Thyroid gland (tissue), 4 donors: ENCODE data around the gene PTGR3. TPM values are rescaled to one million over a fixed set of nuclear protein-coding genes. Genes with fewer than 3 reads are reported as not detected.

Experiments
- DNase-seq, 2 donors: peaks; one replicate each; pipeline ENCODE4 v3.0.0-alpha.2; 2019
- H3K27ac ChIP-seq, 3 donors: fragments of 200-600 bp; sonication (generic); 1 replicate in 2 of 3; 2 replicates in 1 of 3; pipeline ENCODE4 v1.5.1; 2016 to 2019; ENCODE audit warnings: mild to moderate bottlenecking in 1 of 3, moderate library complexity in 1 of 3
- H3K27me3 ChIP-seq: fragments of 200-600 bp; sonication (generic); one replicate; pipeline ENCODE4 v1.5.1; 2019
- H3K36me3 ChIP-seq, 2 donors: fragments of 200-600 bp; sonication (generic); one replicate each; pipeline ENCODE4 v1.5.1; 2016 to 2019
- H3K4me1 ChIP-seq, 2 donors: fragments of 200-600 bp; sonication (generic); one replicate each; pipeline ENCODE4 v1.5.1; 2017 to 2019
- H3K4me3 ChIP-seq, 3 donors: fragments of 200-600 bp; sonication (generic); replicated peaks in 1 of 3; 1 replicate in 2 of 3; 2 replicates in 1 of 3; pipeline ENCODE4 v1.5.1; 2016; ENCODE audit warnings: mild to moderate bottlenecking in 1 of 3
- H3K9me3 ChIP-seq: fragments of 200-600 bp; sonication (generic); one replicate; pipeline ENCODE4 v1.5.1; 2017
- CTCF ChIP-seq, 6 experiments: fragments of 200-600 bp in 3 of 6; fragments of 450-650 bp in 3 of 6; sonication (generic) in 3 of 6; IDR thresholded peaks; one replicate each; pipeline ENCODE4 v1.5.1; 2016 to 2019; ENCODE audit warnings: antibody characterized with exemption in 6 of 6, mild to moderate bottlenecking in 2 of 6, inconsistent platforms in 1 of 6, moderate library complexity in 1 of 6
- POLR2A ChIP-seq, 2 donors: fragments of 450-650 bp; IDR thresholded peaks; one replicate each; pipeline ENCODE4 v1.6.1; 2017; ENCODE audit warnings: antibody characterized with exemption in 2 of 2, mild to moderate bottlenecking in 2 of 2, moderate library complexity in 1 of 2
- WGBS, 2 donors: methylation state at CpG; one replicate each; pipeline ENCODE4 v1.1.5; 2017; 5-methylcytosine and 5-hydroxymethylcytosine counted together
- intact Hi-C: fragments of 100-400 bp; cut with DNase I; formaldehyde crosslinking; loops from one replicate; pipeline ENCODE4 v1.15.1; 2023
- total RNA-seq, 4 donors: library from RNA; depleted of rRNA; stranded (reverse); fragments of >200 nt; gene quantifications; one replicate each; pipeline ENCODE4 v1.2.3, GENCODE V29; 2016

PTGR3 gene
- total RNA-seq, 4 donors from 2014 or later: 19.3 to 62.7 (median 36.9) TPM

GRCh38 chr18:75163736-75164135, 45.2 kb downstream of the PTGR3 start:
- 86 to 91% methylated on average over 3 to 4 of the region's 4 CpGs for WGBS, 2 donors
- intact Hi-C loops: no loop called here
- no peak for DNase-seq
- Histone ChIP-seq H3K27me3 (no peaks in the 10 kb centered on the region), H3K4me1 (peaks cover 0 to 5% of the 10 kb centered on the region in 2 donors), H3K4me3 (no peak overlapping the region), H3K36me3 (no peaks in the 10 kb centered on the region), H3K9me3 (no peaks in the 10 kb centered on the region), H3K27ac (no peak overlapping the region)
- TF ChIP-seq POLR2A (IDR thresholded peaks at IDR 0.05) (no peak), CTCF (IDR thresholded peaks at IDR 0.05) (no peak)

DNA sequence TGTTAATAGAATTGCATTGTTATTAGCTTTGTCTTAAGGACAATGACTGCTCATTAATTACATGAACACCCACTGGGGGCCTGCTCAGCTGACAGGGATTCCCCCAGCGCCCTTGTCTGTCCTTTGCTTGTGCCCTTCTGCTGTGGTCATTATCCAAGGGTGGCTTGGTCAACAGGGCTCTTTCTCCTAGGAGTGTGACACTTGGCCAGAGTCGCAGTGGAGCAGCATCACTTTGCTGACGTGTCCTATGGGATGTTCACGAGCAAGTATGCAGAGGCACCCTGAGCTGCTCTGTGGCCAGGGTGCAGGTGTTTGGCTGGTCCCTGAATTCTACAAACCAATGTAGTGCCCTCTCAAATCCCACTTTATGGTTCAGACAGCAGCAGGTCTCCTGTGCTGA, 46.0 kb downstream of the PTGR3 start:
- Histone ChIP-seq H3K27me3 (no peaks in the 10 kb centered on the region), H3K27ac (no peak overlapping the region), H3K4me3 (no peak overlapping the region), H3K36me3 (no peaks in the 10 kb centered on the region), H3K9me3 (no peaks in the 10 kb centered on the region), H3K4me1 (peaks cover 0 to 5% of the 10 kb centered on the region in 2 donors)
- no peak for TF ChIP-seq CTCF (IDR thresholded peaks at IDR 0.05)
- TF ChIP-seq POLR2A (IDR thresholded peaks at IDR 0.05): no peak
- intact Hi-C loops: no loop called here
- no peak for DNase-seq
- 94 to 98% methylated on average over 4 of the region's 4 CpGs for WGBS, 2 donors

DNA sequence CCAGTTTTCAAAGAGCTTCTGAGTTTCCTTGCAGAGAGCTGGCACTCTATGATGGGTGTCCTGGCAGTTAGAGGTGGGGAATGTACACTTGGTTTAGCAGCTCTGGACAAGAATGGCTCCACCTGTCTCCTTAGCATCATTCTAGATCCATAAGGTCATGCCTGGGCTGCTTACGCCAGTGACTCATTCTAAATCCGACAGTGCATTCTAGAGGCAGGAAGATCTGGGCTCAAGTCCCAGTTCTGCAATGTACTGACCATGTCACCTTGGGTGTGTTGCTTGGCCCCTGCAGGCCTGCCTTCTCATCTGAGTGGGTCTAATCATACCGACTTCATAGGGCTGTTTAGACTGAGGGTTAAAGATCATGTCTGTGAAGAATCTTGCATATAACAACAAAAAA, 46.5 kb downstream of the PTGR3 start:
- Histone ChIP-seq H3K27ac (no peak overlapping the region), H3K36me3 (no peaks in the 10 kb centered on the region), H3K4me3 (no peak overlapping the region), H3K4me1 (peaks cover 0 to 3% of the 10 kb centered on the region in 2 donors), H3K27me3 (no peaks in the 10 kb centered on the region), H3K9me3 (no peaks in the 10 kb centered on the region)
- 56 to 57% methylated on average over 3 of the region's 3 CpGs for WGBS, 2 donors
- intact Hi-C loops: no loop called here
- TF ChIP-seq CTCF (IDR thresholded peaks at IDR 0.05) (no peak), POLR2A (IDR thresholded peaks at IDR 0.05) (no peak)
- no peak for DNase-seq

- 72 to 78% methylated on average over 14 of the region's 14 CpGs for WGBS, 2 donors
- TF ChIP-seq CTCF (IDR thresholded peaks at IDR 0.05) (no peak), POLR2A (IDR thresholded peaks at IDR 0.05) (no peak)
- H3K9me3 ChIP-seq: no peaks in the 10 kb centered on the region
- peak overlapping the region in 1 of 3 donors; percentile 3 for H3K4me3 ChIP-seq
- H3K4me1 ChIP-seq: no peaks in the 10 kb centered on the region
- DNase-seq: peak; percentile 22 to 26
- intact Hi-C loops: no loop called here
- H3K27me3 ChIP-seq: no peaks in the 10 kb centered on the region
- no peak overlapping the region for H3K27ac ChIP-seq
- no peaks in the 10 kb centered on the region for H3K36me3 ChIP-seq
Observed at GRCh38 chr18:75161256-75162028, 47.5 kb downstream of the PTGR3 start.

DNA sequence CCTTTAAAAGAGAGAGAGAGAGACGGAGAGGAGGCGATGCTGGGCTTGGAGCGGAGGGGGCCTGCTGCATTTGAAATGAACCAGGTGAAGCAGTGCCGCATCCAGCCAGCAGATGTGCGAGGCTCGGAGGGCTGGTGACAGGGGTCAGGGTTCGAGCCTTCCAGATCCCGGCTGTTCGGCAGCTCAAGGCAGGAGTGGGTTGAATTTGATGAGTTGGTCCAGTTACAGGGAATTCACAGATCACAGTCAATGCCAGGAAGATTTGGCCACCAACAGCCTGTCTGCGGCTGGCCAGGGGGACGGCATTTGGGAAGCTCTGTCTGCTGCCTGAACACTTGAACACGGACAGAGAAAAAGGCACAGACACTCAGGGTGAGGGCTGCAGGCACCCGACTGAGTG, 48.6 kb downstream of the PTGR3 start:
- Histone ChIP-seq H3K27me3 (no peaks in the 10 kb centered on the region), H3K4me1 (no peaks in the 10 kb centered on the region), H3K36me3 (no peaks in the 10 kb centered on the region), H3K9me3 (no peaks in the 10 kb centered on the region), H3K27ac (no peak overlapping the region), H3K4me3 (no peak overlapping the region)
- intact Hi-C loops: no loop called here
- DNase-seq: no peak
- no peak for TF ChIP-seq CTCF (IDR thresholded peaks at IDR 0.05)
- 57 to 67% methylated on average over 13 of the region's 13 CpGs for WGBS, 2 donors
